ENCODE measurements around the gene FAM200C. TPM values are rescaled to one million over a fixed set of nuclear protein-coding genes. Genes with fewer than 3 reads are reported as not detected.

FAM200C gene
- polyA plus RNA-seq, 3 donors = 0.08 to 0.39 TPM; not detected in 1

DNA sequence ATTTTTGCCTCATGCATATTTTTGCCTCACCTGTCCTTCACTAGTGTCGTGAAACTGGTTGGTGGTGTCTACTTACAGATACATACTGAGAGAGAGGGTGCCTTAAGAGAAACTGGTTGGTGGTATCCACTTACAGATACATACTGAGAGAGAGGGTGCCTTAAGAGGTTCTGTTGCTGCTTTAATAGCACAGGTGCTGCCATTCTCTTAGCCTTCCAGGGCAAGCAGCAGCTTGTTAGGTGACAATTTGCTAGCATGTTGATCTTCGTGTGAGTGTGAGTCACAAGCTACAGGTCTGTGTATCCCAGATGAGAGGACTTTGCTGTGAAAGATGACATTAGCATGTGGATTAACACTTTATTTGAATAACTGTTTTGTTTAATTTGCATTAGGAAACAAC, 23.2 kb upstream of the FAM200C start:
- peaks cover 8 to 14% of the 10 kb centered on the region in 2 donors for H3K36me3 Mint-ChIP-seq
- TF ChIP-seq, protein P1, sequence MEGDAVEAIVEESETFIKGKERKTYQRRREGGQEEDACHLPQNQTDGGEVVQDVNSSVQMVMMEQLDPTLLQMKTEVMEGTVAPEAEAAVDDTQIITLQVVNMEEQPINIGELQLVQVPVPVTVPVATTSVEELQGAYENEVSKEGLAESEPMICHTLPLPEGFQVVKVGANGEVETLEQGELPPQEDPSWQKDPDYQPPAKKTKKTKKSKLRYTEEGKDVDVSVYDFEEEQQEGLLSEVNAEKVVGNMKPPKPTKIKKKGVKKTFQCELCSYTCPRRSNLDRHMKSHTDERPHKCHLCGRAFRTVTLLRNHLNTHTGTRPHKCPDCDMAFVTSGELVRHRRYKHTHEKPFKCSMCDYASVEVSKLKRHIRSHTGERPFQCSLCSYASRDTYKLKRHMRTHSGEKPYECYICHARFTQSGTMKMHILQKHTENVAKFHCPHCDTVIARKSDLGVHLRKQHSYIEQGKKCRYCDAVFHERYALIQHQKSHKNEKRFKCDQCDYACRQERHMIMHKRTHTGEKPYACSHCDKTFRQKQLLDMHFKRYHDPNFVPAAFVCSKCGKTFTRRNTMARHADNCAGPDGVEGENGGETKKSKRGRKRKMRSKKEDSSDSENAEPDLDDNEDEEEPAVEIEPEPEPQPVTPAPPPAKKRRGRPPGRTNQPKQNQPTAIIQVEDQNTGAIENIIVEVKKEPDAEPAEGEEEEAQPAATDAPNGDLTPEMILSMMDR (IDR thresholded peaks at IDR 0.05) = no peak
- H3K27ac Mint-ChIP-seq = no peak overlapping the region
- peak overlapping the region in 1 of 2 donors; percentile 5 for H3K4me3 Mint-ChIP-seq
- Histone ChIP-seq H3K27me3 (ENCODE audit: control insufficient read depth in 2 of 2, insufficient read depth in 2 of 2, low read length in 2 of 2) (no peaks in the 10 kb centered on the region), H3K79me2 (ENCODE audit: insufficient read depth, low read length) (peaks cover 65% of the 10 kb centered on the region), H3K36me3 (replicated peaks in 1 of 2; ENCODE audit: control insufficient read depth in 1 of 2, insufficient read depth in 2 of 2, low read length in 2 of 2) (peaks cover 1 to 16% of the 10 kb centered on the region in 2 donors), H3K4me2 (replicated peaks; ENCODE audit: extremely low read depth, low read length, poor library complexity, severe bottlenecking) (no peak overlapping the region), H3K9ac (ENCODE audit: insufficient read depth, low read length, poor library complexity, severe bottlenecking) (no peak overlapping the region), H4K20me1 (ENCODE audit: insufficient read depth, low read length) (no peaks in the 10 kb centered on the region), H3K4me3 (replicated peaks in 1 of 3; ENCODE audit: low read depth in 2 of 3, low read length in 3 of 3) (no peak overlapping the region), H2AFZ (ENCODE audit: insufficient read depth, low read depth, low read length, poor library complexity, severe bottlenecking) (peak overlapping the region; percentile 36), H3K27ac (ENCODE audit: low read depth in 1 of 2, low read length in 2 of 2) (peak overlapping the region in 1 of 2 donors; percentile 46), H3K9me3 (replicated peaks in 1 of 2; ENCODE audit: control insufficient read depth in 1 of 2, insufficient read depth in 1 of 2, low read length in 2 of 2) (no peaks in the 10 kb centered on the region), H3K4me1 (ENCODE audit: control insufficient read depth in 1 of 2, insufficient read depth in 2 of 2, low read length in 2 of 2) (peaks cover 31 to 61% of the 10 kb centered on the region in 2 donors)
- H3K9me3 Mint-ChIP-seq = no peaks in the 10 kb centered on the region
- intact Hi-C loops (cut with micrococcal nuclease) = no loop called here
- WGBS (ENCODE audit: insufficient coverage) = no CpG with 5 or more reads among the region's 2 CpGs
- H3K4me1 Mint-ChIP-seq = peaks cover 47% of the 10 kb centered on the region
- no peaks in the 10 kb centered on the region for H3K27me3 Mint-ChIP-seq (ENCODE audit: low read depth in 3 of 3)
- DNase-seq = no peak

DNA sequence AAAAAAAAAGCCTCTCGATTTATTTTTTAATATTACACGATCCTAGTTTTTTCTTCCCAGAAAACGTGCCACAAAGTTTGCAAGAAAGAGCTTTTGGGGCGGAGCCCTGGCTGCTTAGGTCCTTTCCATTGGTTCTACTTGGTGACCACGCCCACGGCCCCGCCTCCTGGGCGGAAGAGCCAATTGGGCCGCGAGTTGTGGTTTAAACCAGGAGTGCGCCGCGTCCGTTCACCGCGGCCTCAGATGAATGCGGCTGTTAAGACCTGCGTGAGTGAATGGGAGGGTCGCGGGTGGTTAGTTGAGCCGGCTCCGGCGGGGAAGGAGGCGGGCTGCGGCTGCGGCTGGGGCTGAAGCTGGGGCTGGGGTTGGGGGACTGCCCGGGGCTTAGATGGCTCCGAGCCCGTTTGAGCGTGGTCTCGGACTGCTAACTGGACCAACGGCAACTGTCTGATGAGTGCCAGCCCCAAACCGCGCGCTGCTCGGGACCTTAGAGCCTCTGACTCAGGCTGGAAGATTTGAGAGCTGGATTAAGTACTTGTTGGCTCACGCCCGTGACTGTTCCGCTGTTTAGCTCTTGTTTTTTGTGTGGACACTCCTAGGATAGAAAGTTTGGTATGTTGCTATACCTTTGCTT, 21.9 kb upstream of the FAM200C start, which contains the start of gene PTTG1:
Gene PTTG1 (plus strand): TSS at position 231 of the 634 bp plus-strand sequence. CDS start 458 bp downstream, outside the sequence.
- H4K20me1 ChIP-seq (ENCODE audit: insufficient read depth, low read length) = peaks cover 7% of the 10 kb centered on the region
- peaks cover 40 to 72% of the 10 kb centered on the region in 2 donors for H3K4me1 ChIP-seq (ENCODE audit: control insufficient read depth in 1 of 2, insufficient read depth in 2 of 2, low read length in 2 of 2)
- peak within 1 kb of the TSS; percentile 96 to 97 for H3K4me3 Mint-ChIP-seq
- TF ChIP-seq, protein P1 (IDR thresholded peaks at IDR 0.05) = no peak
- H3K27ac Mint-ChIP-seq = peak within 1 kb of the TSS; percentile 90 to 99 (median 94)
- H3K4me2 ChIP-seq (replicated peaks; ENCODE audit: extremely low read depth, low read length, poor library complexity, severe bottlenecking) = peak within 1 kb of the TSS; percentile 86
- peak; percentile 90 to 96 (median 92) for DNase-seq
- H3K79me2 ChIP-seq (ENCODE audit: insufficient read depth, low read length) = peaks cover 75% of the 10 kb centered on the region
- H3K27me3 ChIP-seq (ENCODE audit: control insufficient read depth in 2 of 2, insufficient read depth in 2 of 2, low read length in 2 of 2) = no peaks in the 10 kb centered on the region
- H3K36me3 Mint-ChIP-seq = peaks cover 3 to 13% of the 10 kb centered on the region in 2 donors
- H3K4me3 ChIP-seq (replicated peaks in 1 of 3; ENCODE audit: low read depth in 2 of 3, low read length in 3 of 3) = peak within 1 kb of the TSS; percentile 67 to 88 (median 84)
- H3K4me1 Mint-ChIP-seq = peaks cover 58% of the 10 kb centered on the region
- H3K9me3 ChIP-seq (replicated peaks in 1 of 2; ENCODE audit: control insufficient read depth in 1 of 2, insufficient read depth in 1 of 2, low read length in 2 of 2) = no peaks in the 10 kb centered on the region
- H3K9ac ChIP-seq (ENCODE audit: insufficient read depth, low read length, poor library complexity, severe bottlenecking) = peak within 1 kb of the TSS; percentile 80
- peak within 1 kb of the TSS; percentile 89 for H2AFZ ChIP-seq (ENCODE audit: insufficient read depth, low read depth, low read length, poor library complexity, severe bottlenecking)
- H3K36me3 ChIP-seq (replicated peaks in 1 of 2; ENCODE audit: control insufficient read depth in 1 of 2, insufficient read depth in 2 of 2, low read length in 2 of 2) = peaks cover 0 to 6% of the 10 kb centered on the region in 2 donors
- H3K9me3 Mint-ChIP-seq = no peaks in the 10 kb centered on the region
- peak within 1 kb of the TSS; percentile 32 to 81 for H3K27ac ChIP-seq (ENCODE audit: low read depth in 1 of 2, low read length in 2 of 2)
- H3K27me3 Mint-ChIP-seq (ENCODE audit: low read depth in 3 of 3) = no peaks in the 10 kb centered on the region
- 0% methylated on average over 32 of the region's 39 CpGs for WGBS (ENCODE audit: insufficient coverage)
- intact Hi-C loops (cut with micrococcal nuclease) = no loop called here

All from CD14-positive monocyte (primary cell).